ENCODE results near the gene WDR18. TPM values are rescaled to one million over a fixed set of nuclear protein-coding genes. Genes with fewer than 3 reads are reported as not detected.
"Not testable (repeated sequence)": the region's sequence is repeated elsewhere in the genome, so short reads cannot be mapped to it uniquely, and the experiment has no call there.

WDR18 gene
- total RNA-seq, 2 experiments from 2014 or later: 39.2 to 49.2 TPM

DNA sequence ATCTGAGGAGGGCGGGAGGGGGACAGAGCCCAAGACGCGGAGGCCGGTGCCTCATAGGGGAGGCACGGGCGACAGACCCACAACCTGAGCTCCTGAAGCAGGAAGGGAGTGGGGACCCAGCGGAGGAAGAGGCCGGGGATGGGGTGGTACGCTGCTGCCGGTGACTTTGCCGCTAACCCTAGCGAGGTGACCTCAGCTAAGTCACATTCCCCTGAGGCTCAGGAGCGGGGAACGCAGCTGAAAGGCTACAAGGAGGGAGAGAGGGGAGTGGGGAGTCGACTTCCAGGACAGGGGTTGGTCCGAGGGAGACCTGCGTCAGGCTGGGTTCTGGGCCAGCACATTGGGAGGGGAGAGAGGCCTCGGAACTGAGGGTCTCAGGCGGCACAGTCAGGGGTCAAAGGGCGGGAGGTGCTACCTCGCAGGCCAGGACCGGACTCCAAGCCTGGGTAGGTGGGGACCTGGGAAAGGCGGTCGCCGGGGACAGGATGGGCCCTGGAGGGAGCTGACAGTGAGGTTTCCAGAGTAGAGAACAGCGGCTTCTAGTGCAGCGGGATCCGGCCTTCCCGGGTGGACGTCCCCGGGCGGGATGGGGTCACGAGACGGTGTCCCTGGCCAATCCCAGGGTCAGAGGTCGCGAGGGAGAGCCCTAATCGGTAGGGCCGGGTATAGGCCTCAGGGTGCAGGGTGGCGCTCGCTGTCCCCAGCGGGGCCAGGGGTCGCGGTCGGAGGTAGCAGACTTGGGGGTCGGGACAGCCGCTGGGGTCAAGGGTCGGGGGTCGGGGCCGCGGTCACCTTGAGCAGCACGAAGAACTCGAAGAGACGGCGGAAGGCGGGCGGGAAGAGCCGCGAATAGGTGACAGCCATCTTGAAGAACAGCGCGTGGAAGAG, 36.1 kb downstream of the WDR18 start:
- peaks cover 35% of the 10 kb centered on the region for H3K4me1 Mint-ChIP-seq
- no peaks in the 10 kb centered on the region for H3K27me3 Mint-ChIP-seq
- no peaks in the 10 kb centered on the region for H3K9me3 Mint-ChIP-seq
- peak overlapping the region; percentile 91 for H3K27ac Mint-ChIP-seq
- H3K36me3 Mint-ChIP-seq (ENCODE audit: low read depth): peaks cover 4% of the 10 kb centered on the region
- peak overlapping the region; percentile 96 for H3K4me3 Mint-ChIP-seq
- ChIA-PET POLR2A (interaction anchor here (1.1 kb wide), 2 partner anchors 10 to 55 kb away, joined by 3 to 4 read pairs; no protein-coding TSS in a partner anchor), CTCF (interaction anchor here (0.6 to 1.9 kb wide), 3 partner anchors 45 to 224 kb away, joined by 3 to 4 read pairs (median 4); no protein-coding TSS in a partner anchor)
- peak; percentile 47 for DNase-seq

DNA sequence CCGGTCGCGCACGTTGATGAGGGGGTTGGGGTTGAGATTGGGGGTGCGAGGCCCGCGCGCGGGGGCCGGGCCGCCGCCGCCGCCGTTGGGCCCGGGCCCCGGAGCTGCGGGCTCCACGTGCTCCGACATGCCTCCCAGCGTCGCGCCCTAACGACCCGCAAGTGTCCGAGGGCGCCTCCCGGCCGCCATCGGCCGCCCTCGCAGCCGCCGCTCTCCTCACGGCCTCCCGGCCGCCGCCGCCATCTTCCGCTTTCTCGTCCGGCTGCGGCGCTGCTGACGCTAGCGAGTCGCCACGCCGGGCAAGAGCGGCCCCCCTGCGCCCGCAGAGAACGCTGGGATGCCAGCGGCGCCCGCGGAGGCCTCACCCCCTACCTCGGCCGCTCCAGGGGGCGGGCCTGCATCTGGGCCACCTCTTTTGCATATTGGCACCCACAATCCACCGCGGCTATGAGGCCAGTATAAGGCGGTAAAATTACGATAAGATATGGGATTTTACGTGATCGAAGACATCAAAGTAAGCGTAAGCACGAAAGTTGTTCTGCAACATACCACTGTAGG, 36.8 kb downstream of the WDR18 start, which contains the start of gene TMEM259:
Gene TMEM259 (minus strand): TSS at position 256 of the 558 bp plus-strand sequence. CDS start 127 bp downstream, at position 129.
- ChIA-PET POLR2A (interaction anchor here (1.1 kb wide), 3 partner anchors 10 to 54 kb away, joined by 3 to 4 read pairs (median 3); partner anchors contain the start of gene ABCA7), CTCF (interaction anchor here (0.7 to 1.5 kb wide), 7 partner anchors 10 to 224 kb away, joined by 3 to 5 read pairs (median 4); partner anchors contain the start of gene ARHGAP45)
- peak; percentile 98 for DNase-seq
- Mint-ChIP-seq H3K4me3 (peak within 1 kb of the TSS; percentile 96), H3K9me3 (no peaks in the 10 kb centered on the region), H3K27me3 (no peaks in the 10 kb centered on the region), H3K36me3 (ENCODE audit: low read depth) (peaks cover 4% of the 10 kb centered on the region), H3K4me1 (peaks cover 37% of the 10 kb centered on the region), H3K27ac (peak within 1 kb of the TSS; percentile 96)

DNA sequence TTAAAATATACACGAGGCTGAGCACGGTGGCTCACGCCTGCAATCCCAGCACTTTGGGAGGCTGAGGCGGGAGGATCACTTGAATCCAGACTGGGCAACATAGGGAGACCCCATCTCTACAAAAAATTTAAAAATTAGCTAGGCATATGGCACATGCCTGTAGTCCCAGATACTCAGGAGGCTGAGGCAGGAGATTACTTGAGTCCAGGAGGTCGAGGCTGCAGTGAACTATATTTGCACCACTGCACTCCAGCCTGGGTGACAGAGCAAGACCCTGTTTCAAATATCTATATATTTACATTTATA, 39.7 kb downstream of the WDR18 start:
- CTCF ChIA-PET; H3K27me3 Mint-ChIP-seq; DNase-seq; H3K4me3 Mint-ChIP-seq; H3K9me3 Mint-ChIP-seq; POLR2A ChIA-PET; H3K36me3 Mint-ChIP-seq (ENCODE audit: low read depth): not testable (repeated sequence)
- peak overlapping the region; percentile 31 for H3K27ac Mint-ChIP-seq
- H3K4me1 Mint-ChIP-seq: peaks cover 17% of the 10 kb centered on the region

GRCh38 chr19:1025080-1025479, 40.9 kb downstream of the WDR18 start:
- Mint-ChIP-seq H3K4me1 (peaks cover 20% of the 10 kb centered on the region), H3K36me3 (ENCODE audit: low read depth) (peaks cover 15% of the 10 kb centered on the region)
- H3K4me3 Mint-ChIP-seq, H3K27me3 Mint-ChIP-seq, H3K9me3 Mint-ChIP-seq, H3K27ac Mint-ChIP-seq, DNase-seq, POLR2A ChIA-PET: not testable (repeated sequence)
- CTCF ChIA-PET: interaction anchor here (0.6 to 2.7 kb wide), 3 partner anchors 12 to 31 kb away, joined by 3 to 15 read pairs (median 4); partner anchors contain the start of gene ABCA7

DNA sequence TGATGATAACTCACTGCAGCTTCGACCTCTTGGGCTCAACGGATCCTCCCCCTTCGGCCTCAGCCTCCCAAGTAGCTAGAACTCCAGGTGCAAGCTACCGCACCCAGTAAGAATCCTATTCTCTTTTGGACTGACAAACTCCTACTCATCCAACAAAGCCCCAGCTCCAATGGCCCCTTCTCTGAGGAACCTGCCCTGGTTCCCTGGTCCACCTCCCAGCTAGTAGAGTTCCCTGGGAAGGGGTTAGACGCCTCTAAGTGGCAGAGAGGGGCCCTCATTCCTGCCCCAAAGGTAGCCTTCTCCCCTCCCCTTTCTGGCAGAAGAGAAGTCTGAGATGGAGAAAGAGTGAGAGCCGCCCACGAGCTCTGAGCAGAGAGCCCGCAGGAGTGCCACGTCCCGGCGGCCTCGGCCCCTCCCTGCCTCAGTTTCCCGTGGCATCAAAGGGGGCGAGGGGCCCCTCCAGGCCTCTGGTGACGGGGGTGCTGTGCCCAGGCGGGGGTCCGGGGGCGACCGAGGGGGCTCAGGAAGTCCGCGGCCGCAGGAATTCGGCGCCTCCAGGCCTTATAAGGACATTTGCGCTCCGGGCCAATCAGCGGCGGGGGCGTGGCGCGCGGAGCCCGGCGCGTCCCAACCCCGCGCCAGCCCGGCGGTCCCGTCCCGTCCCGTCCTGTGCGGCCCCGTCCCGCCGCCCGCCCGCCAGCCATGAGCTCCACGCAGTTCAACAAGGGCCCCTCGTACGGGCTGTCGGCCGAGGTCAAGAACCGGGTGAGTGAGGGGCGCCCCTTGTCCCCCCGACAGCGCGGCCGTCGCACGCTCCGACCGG, 42.0 kb downstream of the WDR18 start, which contains the start of gene CNN2:
Gene CNN2 (plus strand): TSS at position 649 of the 823 bp plus-strand sequence. CDS start 54 bp downstream, at position 703.
- POLR2A ChIA-PET: interaction anchor here (0.5 to 0.8 kb wide), 3 partner anchors 54 to 117 kb away, joined by 3 read pairs; no protein-coding TSS in a partner anchor
- Mint-ChIP-seq H3K9me3 (no peaks in the 10 kb centered on the region), H3K36me3 (ENCODE audit: low read depth) (peaks cover 22% of the 10 kb centered on the region), H3K27ac (peak within 1 kb of the TSS; percentile 93), H3K4me3 (peak within 1 kb of the TSS; percentile 98), H3K4me1 (peaks cover 29% of the 10 kb centered on the region), H3K27me3 (no peaks in the 10 kb centered on the region)
- CTCF ChIA-PET: interaction anchor here (0.6 to 2.7 kb wide), 9 partner anchors 10 to 356 kb away, joined by 3 to 15 read pairs (median 3); partner anchors contain the start of gene ABCA7
- DNase-seq: peak; percentile 73

- peak; percentile 47 for DNase-seq
- POLR2A ChIA-PET: interaction anchor here (0.7 kb wide), 1 partner anchor 242 kb away, joined by 3 read pairs; the partner anchor contains the start of gene CIRBP
- Mint-ChIP-seq H3K4me3 (peak overlapping the region; percentile 98), H3K36me3 (ENCODE audit: low read depth) (peaks cover 22% of the 10 kb centered on the region), H3K9me3 (no peaks in the 10 kb centered on the region), H3K4me1 (peaks cover 21% of the 10 kb centered on the region), H3K27ac (peak overlapping the region; percentile 93), H3K27me3 (no peaks in the 10 kb centered on the region)
- CTCF ChIA-PET: interaction anchor here (0.6 to 2.7 kb wide), 11 partner anchors 10 to 427 kb away, joined by 3 to 15 read pairs (median 3); no protein-coding TSS in a partner anchor
These were observed 42.9 kb downstream of the WDR18 start for GRCh38 chr19:1026783-1027649.

DNA sequence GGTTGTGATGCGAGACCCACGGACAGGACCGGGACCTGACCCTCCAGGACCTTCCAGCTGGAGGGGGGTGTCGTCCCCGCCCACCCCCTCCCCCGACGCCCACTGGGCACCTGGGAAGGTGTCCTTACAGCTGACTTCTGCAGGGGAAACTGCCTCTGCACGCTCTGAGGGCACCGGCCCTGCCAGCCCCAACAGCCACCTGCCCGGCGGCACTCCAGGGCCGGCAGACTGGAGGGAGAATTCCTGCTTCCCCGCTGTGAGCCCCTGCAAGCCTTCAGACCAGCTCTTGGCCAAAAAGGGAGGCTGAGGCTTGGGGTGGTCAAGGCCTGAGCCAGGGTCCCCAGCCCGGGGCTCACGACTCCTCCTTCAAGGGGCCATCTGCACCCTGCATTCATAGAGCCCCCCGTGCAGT, 43.5 kb downstream of the WDR18 start:
- Mint-ChIP-seq H3K36me3 (ENCODE audit: low read depth) (peaks cover 29% of the 10 kb centered on the region), H3K27me3 (no peaks in the 10 kb centered on the region), H3K9me3 (no peaks in the 10 kb centered on the region), H3K4me3 (peak overlapping the region; percentile 98), H3K4me1 (peaks cover 27% of the 10 kb centered on the region), H3K27ac (peak overlapping the region; percentile 93)
- DNase-seq: no peak
- ChIA-PET POLR2A (no interaction called here), CTCF (interaction anchor here (0.6 to 2.7 kb wide), 10 partner anchors 9 to 426 kb away, joined by 3 to 15 read pairs (median 4); no protein-coding TSS in a partner anchor)

DNA sequence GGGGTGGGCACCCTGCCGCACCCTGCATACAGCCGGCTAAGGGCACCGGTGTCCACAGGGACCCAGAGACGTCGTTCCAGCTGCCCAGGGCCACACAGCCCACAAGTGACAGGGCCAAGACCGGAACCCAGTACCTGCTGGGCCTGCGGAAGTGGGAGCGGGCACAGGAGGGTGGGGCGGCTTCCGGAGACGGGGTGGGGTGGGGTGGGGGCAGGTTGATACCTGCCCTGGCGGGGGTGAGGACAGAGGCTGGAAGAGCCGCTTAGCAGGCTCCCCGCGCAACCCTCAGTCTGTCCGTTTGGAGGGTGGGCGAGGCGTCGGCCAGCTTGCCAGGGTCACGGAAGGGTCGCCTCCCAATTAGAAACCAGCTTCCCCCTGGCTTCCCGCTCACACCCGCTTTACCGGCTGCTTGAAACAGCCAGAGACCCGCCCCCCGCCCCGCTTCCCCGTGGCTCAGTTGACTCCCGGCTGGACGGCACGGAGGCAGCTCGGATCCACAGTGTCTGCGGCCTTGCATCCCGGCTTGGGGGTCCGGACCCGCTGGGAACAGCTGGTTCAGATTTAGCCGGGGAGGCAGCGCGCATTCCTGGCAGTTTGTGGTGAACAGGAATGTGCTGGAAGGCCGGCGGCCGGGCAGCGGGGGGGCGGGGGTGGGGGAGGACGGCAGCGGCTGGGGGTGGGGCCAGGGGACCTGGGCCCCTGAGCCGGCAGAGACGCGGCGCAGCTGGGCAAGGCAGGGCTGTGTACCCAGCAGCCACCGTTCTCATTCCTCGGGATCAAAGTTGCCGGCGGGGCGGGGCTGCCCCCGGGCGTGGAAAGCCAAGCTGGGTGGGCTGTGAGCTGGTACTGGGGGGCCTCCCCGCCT, 44.1 kb downstream of the WDR18 start:
- Mint-ChIP-seq H3K4me3 (peak overlapping the region; percentile 98), H3K36me3 (ENCODE audit: low read depth) (peaks cover 35% of the 10 kb centered on the region), H3K27me3 (no peaks in the 10 kb centered on the region), H3K27ac (peak overlapping the region; percentile 86), H3K9me3 (no peaks in the 10 kb centered on the region), H3K4me1 (peaks cover 32% of the 10 kb centered on the region)
- DNase-seq: peak; percentile 72
- ChIA-PET POLR2A (interaction anchor here (0.6 kb wide), 1 partner anchor 10 kb away, joined by 3 read pairs; no protein-coding TSS in a partner anchor), CTCF (interaction anchor here (0.6 to 2.7 kb wide), 10 partner anchors 8 to 332 kb away, joined by 3 to 15 read pairs (median 4); no protein-coding TSS in a partner anchor)

GRCh38 chr19:1032264-1032867, 48.2 kb downstream of the WDR18 start:
- Mint-ChIP-seq H3K4me3 (no peak overlapping the region), H3K27me3 (no peaks in the 10 kb centered on the region), H3K27ac (peak overlapping the region; percentile 25), H3K9me3 (no peaks in the 10 kb centered on the region), H3K36me3 (ENCODE audit: low read depth) (peaks cover 54% of the 10 kb centered on the region), H3K4me1 (peaks cover 52% of the 10 kb centered on the region)
- POLR2A ChIA-PET: interaction anchor here (0.6 kb wide), 2 partner anchors 16 to 42 kb away, joined by 8 to 10 read pairs; no protein-coding TSS in a partner anchor
- CTCF ChIA-PET: interaction anchor here (1.2 kb wide), 1 partner anchor 45 kb away, joined by 3 read pairs; no protein-coding TSS in a partner anchor
- no peak for DNase-seq

DNA sequence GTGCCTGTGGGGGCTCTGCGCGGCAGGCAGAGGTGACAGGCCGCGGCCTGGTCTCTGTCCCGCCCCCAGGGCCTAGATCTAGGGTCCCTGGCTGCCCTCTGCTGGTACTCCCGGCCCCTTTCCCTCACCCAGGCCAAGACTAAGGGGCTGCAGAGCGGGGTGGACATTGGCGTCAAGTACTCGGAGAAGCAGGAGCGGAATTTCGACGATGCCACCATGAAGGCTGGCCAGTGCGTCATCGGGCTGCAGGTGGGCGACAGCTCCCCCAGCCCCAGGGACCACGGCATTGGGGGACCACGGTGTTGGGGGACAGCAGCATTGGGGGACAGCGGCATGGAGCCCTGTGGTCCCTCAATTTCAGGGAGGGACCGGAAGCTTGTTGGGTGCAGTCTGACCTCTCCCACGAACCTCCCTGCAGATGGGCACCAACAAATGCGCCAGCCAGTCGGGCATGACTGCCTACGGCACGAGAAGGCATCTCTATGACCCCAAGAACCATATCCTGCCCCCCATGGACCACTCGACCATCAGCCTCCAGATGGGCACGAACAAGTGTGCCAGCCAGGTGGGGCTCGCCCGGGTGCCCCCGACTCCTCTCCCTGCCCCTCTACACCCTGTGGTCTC, 52.0 kb downstream of the WDR18 start:
- CTCF ChIA-PET: interaction anchor here (1.3 to 3.9 kb wide), 2 partner anchors 10 to 67 kb away, joined by 3 to 15 read pairs; partner anchors contain the start of gene CNN2
- Mint-ChIP-seq H3K27ac (peak overlapping the region; percentile 71), H3K4me3 (no peak overlapping the region)

More for the DNA sequence above, 52.0 kb downstream of the WDR18 start:
- Mint-ChIP-seq H3K36me3 (ENCODE audit: low read depth) (peaks cover 60% of the 10 kb centered on the region), H3K4me1 (peaks cover 67% of the 10 kb centered on the region), H3K9me3 (no peaks in the 10 kb centered on the region), H3K27me3 (no peaks in the 10 kb centered on the region)
- no peak for DNase-seq
- POLR2A ChIA-PET: no interaction called here
